Kidney tubule cell (primary cell): ENCODE results near the gene CAPN11.
A peak's percentile ranks its signal among the peaks of the same experiment; 100 is the strongest.
"Not testable (repeated sequence)": the region's sequence is repeated elsewhere in the genome, so short reads cannot be mapped to it uniquely, and the experiment has no call there.

Experiments
- DNase-seq: peaks from one replicate; pipeline ENCODE4 v3.0.0-alpha.2; 2018; ENCODE audit warnings: low spot score

CAPN11 gene

GRCh38 chr6:44181784-44182183 is 23.2 kb downstream of the CAPN11 start:
- not testable (repeated sequence) for DNase-seq

DNA sequence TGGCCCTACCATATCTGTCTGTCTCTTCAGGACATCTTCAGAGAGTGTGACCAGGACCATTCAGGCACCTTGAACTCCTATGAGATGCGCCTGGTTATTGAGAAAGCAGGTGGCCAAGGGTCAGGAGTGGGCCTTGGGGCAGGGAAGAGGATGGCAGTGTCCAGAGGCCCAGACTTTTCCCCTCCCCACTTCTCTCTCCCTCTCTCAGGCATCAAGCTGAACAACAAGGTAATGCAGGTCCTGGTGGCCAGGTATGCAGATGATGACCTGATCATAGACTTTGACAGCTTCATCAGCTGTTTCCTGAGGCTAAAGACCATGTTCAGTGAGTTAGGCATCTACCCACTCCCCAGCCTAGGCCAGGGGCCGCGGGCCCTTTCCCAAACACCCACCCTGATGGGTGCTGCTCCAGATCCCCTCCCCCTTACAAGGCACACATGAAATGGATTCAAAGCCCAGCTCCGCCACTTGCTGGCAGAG is 24.3 kb downstream of the CAPN11 start:
- no peak for DNase-seq

DNA sequence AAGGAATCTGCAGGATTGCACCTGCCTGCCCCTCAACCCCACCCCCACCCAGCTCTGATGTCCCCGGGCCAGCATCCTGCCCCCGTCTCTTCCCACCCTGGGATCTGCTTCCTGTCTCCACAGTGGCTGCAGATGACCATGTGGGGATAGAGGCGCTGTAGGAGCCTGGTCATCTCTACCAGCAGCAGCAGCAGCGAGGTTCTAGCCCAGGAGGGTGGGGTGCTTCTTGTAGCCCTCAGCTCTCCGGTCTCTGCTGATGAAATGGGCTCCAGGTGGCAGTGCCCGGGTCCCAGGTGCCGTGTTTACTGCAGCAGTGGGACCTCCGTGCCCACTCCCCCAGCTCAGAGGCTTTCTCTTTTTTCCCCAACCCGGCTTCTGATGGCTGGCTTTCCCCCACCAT is 25.2 kb downstream of the CAPN11 start:
- DNase-seq = no peak

GRCh38 chr6:44185356-44185755 is 26.7 kb downstream of the CAPN11 start:
- DNase-seq = peak; percentile 30

DNA sequence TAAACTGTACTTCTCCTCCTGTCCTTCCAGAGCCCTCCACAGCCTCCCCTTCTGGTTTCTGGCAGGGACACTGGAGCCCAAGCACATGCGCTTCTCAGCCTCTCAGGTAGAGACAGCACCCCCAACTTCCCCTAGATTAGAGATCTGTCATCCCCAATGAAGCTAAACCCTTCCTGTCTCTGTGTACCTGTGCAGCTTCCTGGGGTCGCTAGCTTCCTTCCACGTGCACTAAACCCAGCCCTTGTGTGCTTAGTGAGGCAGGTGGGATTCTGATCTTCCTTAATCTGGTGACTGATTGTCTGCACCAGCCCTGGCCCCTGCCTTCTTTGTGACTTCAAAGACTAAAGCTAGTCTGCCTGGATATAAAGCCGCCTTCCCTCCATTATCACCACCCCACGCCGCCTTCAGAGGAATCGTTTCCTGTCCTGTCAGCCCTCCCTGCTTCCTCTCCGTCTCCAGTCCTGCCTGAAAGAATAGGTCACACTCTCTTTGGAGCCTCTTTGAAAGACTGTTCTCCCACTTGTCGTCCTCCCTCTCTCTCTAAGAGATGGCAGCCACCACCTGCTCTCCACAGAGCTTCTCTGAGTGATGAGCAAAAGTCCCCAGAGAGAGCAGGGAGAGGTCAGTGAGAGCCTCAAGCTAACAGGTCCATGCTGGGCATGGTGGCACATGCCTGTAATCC is 27.5 kb downstream of the CAPN11 start:
- no peak for DNase-seq

DNA sequence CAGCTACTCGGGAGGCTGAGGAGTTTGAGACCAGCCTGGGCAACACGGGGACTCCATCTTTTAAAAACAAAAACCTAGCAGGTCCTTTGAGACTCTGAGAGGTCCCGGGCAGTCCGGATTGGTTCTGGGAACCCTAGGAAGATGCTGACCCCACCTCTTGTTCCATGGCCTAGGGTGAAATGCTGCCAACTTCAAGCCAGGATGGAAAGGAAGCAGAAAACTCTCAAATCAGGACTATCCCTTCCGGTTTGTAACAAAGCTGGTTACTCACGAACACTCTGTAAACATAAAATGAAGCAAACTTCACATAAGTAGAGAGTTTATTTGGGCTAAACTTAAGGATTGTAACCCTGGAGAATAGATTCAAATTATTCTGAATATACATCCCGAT is 28.0 kb downstream of the CAPN11 start:
- no peak for DNase-seq

DNA sequence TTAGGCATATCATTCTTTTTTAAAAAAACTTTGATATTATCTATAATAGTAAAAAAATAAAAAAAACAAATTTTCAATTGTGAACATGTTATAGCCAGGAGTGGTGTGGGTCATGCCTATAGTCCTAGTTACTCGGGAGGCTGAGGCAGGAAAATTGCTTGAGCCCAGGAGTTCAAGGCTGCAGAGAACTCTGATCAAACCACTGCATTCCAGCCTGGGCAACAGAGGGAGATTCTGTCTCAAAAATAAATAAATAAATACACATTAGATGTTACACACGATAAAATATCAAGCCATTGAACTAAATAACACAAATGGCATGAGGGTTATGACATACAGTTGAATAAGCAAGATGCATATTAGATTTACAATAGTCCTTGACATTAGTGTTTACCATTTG is 30.2 kb downstream of the CAPN11 start:
- DNase-seq = no peak

- DNase-seq = no peak
These were observed 30.6 kb downstream of the CAPN11 start for GRCh38 chr6:44189257-44189656.

- DNase-seq = no peak
These were observed 32.1 kb downstream of the CAPN11 start for GRCh38 chr6:44190715-44191114.

DNA sequence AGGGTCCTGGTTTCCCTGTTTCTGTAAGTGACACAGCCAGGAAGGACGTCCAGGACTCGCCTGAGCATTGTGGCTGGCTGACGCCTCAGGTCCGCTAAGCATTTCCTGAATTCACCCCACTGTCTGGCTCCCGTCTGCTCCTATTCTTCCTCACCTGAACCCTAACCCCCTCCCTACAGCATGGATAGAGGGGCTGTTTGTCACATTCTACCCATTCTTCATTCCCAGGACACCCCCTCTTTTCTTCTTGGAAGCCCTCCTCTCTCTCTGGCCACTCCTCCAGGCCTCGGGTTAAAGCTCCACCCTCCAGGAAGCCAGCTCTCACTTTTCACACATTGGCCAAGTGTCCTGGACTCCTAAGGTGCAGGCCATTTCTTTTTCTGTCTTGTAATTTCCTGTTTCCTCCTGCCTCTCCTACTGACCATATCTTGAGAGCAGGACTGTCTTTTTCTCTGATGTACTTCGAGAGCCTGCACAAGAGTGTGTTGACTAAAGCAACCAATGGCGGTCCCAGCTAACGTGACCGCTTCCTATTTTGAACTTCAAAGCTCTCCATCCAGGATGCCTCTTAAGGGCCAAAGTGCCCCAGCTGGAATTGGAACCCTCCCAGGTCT is 33.9 kb downstream of the CAPN11 start:
- DNase-seq = no peak

- no peak for DNase-seq
These were observed 34.8 kb downstream of the CAPN11 start for GRCh38 chr6:44193307-44193910.

DNA sequence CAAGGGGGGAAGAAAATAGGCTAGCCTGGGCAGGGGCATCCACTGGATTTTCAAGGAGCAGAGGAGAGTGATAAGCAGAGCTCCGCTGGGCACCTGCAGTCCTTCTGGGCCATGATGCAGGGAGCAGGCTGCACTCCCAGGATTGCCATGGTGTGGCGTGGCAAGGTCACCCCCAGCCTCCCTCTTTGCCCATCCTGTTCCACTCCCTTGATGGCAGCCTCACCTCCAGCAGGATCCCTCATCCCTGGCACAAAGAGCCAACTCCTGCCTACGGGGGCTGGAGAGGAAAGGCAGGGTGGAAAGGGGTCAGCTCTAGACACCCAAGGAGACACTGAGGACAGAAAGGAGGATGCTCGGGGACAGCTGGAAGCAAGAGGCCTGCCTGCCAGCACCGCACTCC is 35.7 kb downstream of the CAPN11 start:
- no peak for DNase-seq

DNA sequence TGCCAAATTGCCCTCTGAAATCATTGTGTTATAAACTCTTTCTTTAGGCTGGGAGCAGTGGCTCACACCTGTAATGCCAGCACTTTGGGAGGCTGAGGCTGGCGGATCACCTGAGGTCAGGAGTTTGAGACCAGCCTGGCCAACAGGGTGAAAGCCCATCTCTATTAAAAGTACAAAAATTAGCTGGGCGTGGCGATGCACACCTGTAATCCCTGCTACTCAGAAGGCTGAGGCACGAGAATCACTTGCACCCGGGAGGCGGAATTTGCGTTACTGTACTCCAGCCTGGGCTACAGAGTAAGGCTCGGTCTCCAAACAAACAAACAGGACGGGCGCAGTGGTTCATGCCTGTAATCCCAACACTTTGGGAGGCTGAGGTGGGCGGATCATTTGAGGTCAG is 37.7 kb downstream of the CAPN11 start:
- not testable (repeated sequence) for DNase-seq

- DNase-seq = no peak
These were observed 40.1 kb downstream of the CAPN11 start for GRCh38 chr6:44198684-44199083.

DNA sequence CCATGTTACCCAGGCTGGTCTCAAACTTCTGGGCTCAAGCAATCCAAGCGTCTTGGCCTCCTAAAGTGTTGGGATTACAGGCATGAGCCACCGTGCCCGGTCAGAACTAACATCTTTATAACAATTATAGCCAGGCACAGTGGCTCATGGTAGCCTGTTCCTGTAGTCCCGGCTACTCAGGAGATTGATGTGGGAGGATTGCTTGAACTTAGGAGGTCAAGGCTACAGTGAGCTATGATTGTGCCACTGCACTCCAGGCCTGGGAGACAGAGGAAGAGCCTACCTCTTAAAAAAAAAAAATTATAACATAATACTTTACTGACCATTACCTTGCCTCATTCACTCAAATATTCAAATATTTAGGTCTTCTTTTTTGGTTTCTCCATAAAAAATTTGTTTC is 41.3 kb downstream of the CAPN11 start:
- DNase-seq = no peak

DNA sequence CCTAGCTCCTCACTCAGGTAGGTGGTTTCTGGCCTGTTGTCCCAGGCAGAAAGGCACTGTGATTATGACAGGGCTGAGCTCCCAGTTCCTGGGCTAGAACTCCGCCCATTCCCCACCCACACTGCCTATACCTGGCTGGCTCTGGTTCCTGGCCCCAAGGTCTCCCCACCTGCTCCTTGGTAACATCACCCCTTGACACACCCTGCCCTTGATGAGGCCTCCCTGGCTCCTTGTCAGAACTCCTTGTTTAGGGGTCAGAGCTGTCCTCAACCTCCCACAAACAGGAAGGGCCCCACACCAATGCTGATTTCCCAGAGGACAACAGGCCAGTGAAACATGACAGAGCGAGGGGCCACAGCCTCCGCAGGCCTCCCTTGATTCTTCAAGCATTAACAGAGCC is 42.6 kb downstream of the CAPN11 start:
- no peak for DNase-seq

DNA sequence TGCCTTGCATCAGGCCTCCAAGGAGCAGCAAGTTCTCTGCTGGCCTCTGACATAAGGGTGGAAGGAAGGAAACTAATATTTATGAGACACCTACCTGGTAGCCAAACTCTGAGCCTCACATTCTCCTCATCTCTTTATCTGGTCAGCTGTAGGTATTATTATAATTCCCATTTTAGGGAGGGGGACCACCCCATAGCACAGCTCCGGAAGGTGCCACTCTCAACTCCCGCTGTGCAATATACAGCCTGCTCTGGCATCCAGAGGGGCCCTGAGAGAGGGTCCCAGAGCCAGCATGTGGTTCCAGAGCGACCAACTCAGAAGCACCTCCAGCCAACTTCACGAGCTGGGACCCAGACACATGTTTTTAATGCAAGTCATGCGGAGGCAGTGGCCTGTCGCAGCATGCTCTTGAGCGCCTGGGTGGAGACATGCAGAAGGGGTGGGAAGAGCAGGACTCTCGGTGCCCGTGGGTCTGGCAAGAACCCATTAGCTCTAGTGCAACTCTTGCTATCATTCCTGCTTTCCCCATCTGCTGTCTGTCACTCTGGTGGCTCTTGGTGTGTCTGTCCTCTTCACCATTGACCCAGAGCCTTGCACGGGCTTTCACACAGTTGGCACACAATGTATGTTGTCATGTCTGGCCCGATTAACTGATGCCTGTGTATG is 43.2 kb downstream of the CAPN11 start:
- no peak for DNase-seq

DNA sequence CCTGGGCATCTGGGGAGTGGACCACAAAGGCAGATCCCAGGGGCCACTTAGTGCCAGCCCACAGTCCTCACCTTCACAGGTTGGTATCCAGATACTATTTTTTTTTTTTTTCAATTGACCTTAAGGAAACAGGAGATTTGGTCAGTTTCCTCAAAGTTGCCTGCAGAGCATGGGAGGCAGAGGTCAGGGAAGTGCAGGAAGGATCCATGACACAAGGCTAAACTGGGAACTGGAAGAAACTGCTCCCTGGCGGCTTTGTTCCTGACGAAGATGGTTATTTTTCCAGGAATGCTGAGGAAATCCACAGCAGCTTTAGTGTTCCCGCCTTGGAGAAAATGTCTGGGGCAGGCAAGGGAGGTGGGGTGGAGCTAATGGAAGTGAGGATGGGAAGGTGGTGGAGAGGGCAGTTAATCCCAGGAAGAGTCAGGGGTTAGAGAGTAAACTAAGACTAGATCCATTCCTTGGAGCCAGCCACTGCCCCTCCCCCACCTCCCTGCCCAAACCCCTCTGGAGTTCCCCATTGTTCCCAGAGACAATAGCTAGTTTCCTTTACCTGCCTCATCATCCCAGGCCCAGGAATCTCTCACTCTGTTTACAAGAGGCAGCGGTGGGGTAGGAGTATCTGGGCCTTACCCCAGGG is 43.8 kb downstream of the CAPN11 start:
- no peak for DNase-seq

GRCh38 chr6:44202972-44203750 is 44.5 kb downstream of the CAPN11 start:
- no peak for DNase-seq

DNA sequence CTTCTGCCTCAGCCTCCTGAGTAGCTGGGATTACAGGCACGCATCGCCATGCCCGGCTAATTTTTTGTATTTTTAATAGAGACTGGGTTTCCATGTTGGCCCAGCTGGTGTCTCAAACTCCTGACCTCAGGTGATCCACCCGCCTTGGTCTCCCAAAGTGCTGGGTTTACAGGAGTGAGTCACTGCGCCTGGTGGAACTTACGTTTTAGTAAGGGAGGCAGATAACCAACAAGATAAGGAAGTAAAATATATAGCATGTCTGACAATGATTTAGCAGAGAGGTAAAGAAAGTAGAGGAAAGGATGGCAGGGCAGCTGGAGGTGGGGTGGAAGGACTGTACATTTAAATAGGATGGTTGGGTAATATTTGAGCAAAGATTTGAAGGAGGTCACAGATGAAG is 45.3 kb downstream of the CAPN11 start:
- DNase-seq = no peak

GRCh38 chr6:44207966-44208365 is 49.3 kb downstream of the CAPN11 start:
- no peak for DNase-seq

DNA sequence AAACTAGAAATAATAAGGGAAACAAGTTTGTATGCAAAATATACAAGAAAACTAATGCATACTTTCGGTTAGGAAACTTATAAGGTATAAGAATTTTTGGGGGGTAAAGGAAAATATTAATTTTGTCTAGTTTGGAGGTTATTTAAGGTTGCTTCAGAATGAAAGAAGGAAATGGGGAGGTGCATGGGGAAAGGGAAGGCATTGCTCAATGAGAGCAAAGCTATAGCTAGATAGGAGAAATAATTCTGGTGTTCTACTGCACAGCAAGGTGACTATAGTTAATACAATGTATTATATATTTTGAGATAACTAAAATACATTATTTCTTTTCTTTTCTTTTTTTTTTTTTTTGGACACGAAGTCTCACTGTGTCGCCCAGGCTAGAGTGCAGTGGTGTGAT is 52.7 kb downstream of the CAPN11 start:
- no peak for DNase-seq
